Stimulated activated naive CD8-positive, alpha-beta T cell treated with anti-CD3 and anti-CD28 coated beads, Interleukin-15, Interleukin-2, amounts not matched to agents 100 U/mL and 50 U/mL, for 24 hours (primary cell): Measurements from ENCODE around the gene KHK.

ENCODE experiments used
- ATAC-seq: fragments of 150-1000 bp; cut with Tn5 transposase; one replicate; pipeline ENCODE4 v1.10.0; 2021
- DNase-seq: peaks from one replicate; pipeline ENCODE4 v3.0.0; 2021

Gene KHK

DNA sequence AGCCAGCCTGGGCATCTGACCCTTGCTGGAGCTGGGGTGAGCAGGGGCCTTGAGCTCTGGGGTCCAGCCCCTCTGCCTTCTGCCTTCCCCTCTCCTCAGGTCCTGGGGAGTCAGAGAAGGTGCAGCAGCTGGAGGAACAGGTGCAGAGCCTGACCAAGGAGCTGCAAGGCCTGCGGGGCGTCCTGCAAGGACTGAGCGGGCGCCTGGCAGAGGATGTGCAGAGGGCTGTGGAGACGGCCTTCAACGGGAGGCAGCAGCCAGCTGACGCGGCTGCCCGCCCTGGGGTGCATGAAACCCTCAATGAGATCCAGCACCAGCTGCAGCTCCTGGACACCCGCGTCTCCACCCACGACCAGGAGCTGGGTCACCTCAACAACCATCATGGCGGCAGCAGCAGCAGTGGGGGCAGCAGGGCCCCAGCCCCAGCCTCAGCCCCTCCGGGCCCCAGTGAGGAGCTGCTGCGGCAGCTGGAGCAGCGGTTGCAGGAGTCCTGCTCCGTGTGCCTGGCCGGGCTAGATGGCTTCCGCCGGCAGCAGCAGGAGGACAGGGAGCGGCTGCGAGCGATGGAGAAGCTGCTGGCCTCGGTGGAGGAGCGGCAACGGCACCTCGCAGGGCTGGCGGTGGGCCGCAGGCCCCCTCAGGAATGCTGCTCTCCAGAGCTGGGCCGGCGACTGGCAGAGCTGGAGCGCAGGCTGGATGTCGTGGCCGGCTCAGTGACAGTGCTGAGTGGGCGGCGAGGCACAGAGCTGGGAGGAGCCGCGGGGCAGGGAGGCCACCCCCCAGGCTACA, 4.4 kb upstream of the KHK start:
- ATAC-seq (no peak), DNase-seq (no peak)

DNA sequence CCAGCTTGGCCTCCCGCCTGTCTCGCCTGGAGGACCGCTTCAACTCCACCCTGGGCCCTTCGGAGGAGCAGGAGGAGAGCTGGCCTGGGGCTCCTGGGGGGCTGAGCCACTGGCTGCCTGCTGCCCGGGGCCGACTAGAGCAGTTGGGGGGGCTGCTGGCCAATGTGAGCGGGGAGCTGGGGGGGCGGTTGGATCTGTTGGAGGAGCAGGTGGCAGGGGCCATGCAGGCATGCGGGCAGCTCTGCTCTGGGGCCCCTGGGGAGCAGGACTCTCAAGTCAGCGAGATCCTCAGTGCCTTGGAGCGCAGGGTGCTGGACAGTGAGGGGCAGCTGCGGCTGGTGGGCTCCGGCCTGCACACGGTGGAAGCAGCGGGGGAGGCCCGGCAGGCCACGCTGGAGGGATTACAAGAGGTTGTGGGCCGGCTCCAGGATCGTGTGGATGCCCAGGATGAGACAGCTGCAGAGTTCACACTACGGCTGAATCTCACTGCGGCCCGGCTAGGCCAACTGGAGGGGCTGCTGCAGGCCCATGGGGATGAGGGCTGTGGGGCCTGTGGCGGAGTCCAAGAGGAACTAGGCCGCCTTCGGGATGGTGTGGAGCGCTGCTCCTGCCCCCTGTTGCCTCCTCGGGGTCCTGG, 3.7 kb upstream of the KHK start:
- ATAC-seq (no peak), DNase-seq (no peak)

DNA sequence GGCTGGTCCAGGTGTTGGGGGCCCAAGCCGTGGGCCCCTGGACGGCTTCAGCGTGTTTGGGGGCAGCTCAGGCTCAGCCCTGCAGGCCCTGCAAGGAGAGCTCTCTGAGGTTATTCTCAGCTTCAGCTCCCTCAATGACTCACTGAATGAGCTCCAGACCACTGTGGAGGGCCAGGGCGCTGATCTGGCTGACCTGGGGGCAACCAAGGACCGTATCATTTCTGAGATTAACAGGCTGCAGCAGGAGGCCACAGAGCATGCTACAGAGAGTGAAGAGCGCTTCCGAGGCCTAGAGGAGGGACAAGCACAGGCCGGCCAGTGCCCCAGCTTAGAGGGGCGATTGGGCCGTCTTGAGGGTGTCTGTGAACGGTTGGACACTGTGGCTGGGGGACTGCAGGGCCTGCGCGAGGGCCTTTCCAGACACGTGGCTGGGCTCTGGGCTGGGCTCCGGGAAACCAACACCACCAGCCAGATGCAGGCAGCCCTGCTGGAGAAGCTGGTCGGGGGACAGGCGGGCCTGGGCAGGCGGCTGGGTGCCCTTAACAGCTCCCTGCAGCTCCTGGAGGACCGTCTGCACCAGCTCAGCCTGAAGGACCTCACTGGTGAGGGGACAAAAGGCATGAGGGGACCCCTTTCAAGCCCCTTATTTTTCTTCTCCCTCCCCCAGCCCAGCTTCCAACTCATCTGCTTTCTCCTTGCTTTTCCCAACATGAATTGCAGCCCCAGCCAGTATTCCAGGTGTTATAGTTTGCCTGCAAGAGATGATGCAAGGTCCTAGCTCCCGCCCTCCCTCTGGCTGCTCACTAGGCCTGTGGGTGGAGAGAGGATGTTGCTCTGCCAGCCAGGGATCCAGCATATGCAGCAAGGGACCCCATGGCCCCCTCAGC, 2.9 kb upstream of the KHK start:
- DNase-seq, result no peak
- no peak for ATAC-seq

DNA sequence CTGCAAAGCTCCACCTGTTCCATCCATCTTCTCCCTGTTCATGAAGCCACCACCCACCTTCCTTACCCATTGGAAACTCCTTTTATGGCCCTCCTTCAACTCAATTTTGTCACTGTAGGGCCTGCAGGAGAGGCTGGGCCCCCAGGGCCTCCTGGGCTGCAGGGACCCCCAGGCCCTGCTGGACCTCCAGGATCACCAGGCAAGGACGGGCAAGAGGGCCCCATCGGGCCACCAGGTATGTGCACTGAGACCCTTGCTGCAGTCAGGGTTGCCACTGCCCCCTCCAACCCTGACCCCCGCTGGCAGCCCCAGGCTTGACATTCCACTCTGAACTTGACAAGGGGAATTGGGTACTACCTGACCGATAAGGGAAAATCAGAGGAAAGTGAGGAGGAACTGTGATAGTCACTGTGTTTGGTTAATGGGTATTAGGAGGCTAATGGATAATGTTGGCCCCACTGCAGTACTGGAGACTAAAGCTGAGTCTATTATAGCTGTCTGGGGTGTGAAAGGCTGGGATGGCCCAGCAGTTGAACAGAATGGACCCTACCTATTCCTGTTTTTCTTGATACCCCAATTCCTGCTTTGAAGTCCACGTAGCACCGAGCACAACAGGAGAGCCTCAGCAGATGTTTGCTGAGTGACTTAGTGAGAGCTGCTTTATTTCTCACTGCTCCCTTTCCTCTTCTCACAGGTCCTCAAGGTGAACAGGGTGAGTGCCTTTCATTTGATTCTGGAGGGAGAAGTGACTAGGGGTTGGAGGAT, 2.1 kb upstream of the KHK start:
- ATAC-seq, result no peak
- DNase-seq, result no peak

DNA sequence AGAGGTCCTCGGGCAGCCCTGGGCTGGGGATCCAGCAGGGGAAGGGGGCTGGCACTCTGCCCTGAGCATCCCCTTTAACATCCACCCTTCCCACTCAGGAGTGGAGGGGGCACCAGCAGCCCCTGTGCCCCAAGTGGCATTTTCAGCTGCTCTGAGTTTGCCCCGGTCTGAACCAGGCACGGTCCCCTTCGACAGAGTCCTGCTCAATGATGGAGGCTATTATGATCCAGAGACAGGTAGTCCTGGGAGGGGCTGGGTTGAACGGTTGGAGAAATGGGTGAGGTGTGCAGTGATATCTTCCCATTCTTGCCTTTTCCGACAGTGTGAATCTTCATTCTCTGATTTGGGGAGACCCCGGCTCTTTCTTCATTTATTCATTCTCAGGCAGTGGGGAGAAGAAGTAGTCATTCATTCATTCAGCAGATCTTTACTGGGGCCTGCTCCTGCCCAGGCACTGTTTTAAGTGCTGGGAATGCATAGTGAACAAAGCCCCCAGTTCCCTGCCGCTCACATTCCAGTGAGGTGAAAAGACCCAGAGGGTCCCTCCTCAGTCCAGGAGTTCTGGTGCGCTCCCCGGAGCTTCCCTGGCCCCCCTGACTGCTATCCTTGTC, 1.4 kb upstream of the KHK start:
- DNase-seq (no peak), ATAC-seq (no peak)

DNA sequence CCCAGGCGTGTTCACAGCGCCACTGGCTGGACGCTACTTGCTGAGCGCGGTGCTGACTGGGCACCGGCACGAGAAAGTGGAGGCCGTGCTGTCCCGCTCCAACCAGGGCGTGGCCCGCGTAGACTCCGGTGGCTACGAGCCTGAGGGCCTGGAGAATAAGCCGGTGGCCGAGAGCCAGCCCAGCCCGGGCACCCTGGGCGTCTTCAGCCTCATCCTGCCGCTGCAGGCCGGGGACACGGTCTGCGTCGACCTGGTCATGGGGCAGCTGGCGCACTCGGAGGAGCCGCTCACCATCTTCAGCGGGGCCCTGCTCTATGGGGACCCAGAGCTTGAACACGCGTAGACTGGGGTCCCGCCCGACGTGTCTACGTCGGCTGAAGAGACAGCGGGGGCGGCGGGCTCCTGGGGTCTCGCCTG, 891 bp upstream of the KHK start:
- no peak for ATAC-seq

DNA sequence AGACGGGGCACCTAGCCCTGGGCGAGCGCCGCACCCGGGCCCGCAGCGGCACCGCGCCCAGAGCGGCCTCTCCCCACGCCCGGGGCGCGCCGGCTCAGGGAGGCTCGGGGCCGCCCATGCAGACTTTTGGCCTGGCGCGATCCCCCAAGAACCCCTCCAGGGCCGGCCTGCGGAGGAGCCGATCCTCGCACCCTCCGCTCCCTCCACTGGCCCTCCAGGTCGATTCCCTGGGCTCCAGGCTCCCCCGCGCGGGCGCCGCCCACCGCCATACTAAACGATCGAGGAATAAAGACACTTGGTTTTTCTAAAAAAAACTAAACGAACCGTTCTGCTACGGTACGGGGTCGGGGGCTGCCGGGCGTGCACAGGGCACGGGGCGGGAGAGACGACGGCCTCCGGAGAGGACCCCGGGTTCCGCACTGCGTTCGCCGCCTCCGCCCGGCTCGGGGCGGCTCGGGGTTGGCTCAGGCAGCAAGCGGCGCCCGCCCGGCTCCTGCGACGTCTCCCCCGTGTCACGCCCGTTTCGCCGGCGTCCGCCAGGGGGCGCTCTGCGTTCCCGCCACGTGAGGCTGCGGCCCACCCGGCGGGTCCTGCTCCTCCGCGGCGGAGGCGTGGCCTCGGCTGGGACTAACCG, 365 bp upstream of the KHK start:
- DNase-seq (peak; percentile 99), ATAC-seq (peak; percentile 91)

More for the DNA sequence above, 891 bp upstream of the KHK start:
- DNase-seq, result peak; percentile 54

DNA sequence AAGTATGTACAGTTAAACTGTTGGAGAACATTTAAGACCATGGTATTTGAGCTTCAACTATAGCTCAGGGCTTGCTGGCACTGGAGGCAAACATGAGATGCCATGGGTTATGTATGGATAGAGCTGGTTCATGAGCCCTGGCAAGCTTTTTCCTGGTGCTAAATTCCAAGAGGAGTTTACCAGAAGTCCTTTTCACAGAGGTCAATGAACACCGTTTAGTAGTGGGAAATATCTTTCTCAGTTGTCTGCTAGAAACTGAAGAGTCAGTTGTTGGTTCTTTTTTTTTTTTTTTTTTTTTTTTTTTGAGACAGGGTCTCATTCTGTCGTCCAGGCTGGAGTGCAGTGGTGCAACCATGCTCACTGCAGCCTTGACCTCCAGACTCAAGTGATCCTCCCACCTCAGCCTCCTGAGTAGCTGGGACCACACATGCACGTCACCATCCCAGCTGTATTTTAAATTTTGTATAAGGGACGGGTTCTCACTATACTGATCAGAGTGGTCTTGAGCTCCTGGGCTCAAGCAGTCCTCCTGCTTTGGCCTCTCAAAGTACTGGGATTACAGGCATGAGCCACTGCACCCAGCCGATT, 1.3 kb downstream of the KHK start:
- no peak for ATAC-seq
- no peak for DNase-seq

DNA sequence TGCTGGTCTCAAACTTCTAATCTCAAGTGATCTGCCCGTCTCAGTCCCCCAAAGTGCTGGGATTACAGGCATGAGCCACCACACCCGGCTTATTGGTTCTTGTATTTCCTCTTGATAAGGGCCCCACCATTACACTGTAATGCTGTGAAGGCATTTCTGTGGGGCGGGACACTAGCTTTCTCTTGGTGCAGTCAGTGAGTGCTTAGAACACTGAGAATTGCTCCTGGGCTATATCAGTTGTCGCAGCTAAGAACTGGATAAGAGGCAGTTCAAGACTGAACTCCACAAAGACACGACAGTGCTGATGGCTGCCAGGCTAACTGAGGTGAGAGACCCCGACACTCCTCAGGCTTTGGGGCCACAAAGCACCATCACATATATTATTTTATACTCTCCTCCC, 2.1 kb downstream of the KHK start:
- no peak for DNase-seq
- no peak for ATAC-seq

DNA sequence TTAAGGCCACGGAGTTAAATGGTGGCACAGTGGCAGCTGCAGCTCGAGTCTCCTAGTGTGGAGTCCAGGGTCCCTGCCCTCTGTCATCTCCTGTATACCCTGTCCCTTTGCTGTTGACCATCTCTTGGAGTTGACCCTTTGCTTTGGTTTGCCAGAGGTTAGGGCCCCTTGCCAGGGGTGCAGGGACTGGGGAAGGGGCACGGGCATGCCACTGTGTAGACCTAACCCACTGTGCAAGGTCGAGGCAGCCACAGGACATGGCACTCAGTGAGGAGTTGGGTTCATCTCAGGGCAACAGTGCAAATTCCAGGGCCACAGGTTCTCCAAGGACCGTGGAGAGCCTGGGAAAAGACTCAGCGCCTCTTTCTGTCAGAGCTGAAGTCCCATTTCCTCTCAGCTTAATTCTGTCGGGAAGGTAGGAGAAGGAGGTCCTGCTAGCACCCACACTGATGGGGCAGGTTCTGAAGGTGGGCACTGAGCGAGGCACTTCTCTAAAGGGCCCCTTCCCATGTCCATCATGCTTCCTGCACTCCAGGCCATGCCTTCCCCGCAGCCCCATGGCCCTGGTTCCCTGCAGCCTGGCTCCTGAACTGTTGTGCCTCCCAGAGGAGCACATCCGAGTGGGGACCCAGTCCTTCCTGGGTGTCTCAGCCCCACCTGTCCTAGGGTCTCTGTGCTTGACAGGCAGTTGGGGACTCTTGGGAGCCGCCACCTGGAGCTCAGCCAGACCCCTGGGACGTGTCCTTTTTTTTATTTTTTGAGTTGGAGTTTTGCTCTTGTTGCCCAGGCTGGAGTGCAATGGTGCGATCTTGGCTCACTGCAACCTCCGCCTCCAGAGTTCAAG, 2.8 kb downstream of the KHK start:
- ATAC-seq (no peak), DNase-seq (no peak)

DNA sequence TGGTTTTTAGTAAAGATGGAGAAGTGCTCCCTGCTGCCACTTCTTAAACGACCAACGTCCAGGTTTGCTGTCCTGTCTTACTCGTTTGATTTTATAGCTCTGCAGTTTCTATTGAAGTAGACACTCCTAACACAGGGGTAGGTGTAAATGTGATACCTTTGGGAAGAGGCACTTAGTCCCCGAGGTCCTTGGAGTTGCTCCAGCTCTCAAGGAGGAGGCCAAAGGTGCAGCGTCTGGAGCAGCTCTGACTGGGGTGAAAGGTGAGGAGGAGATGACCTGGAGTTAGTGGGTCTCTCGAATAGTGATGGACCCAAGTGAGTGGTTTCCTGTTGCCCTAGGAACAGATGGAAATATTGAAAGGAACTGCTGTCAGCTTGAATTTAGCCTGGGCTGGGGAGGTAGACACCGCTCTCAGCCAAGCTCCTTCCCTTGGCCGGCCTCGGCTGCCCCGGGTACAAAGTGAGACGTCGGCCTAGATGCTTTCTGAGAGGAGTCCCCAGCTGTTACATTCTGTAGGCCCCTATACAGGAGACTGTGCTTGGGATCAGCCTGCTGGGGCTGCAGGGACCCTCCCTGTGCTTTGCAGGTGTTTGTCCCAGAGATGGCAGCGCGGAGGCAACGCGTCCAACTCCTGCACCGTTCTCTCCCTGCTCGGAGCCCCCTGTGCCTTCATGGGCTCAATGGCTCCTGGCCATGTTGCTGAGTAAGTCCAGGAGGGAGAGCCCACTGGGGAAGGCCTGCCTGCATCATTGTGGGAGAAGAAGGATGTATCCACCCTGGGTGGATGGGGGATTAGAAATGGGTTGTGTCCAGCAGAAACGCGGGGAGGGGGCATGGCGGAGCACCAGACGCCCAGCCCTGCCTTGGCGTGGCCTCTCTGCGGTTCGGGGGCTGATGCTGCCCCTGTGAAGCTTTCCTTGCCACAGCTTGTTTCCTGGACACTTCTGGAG, 5.4 kb downstream of the KHK start:
- DNase-seq (no peak), ATAC-seq (no peak)

DNA sequence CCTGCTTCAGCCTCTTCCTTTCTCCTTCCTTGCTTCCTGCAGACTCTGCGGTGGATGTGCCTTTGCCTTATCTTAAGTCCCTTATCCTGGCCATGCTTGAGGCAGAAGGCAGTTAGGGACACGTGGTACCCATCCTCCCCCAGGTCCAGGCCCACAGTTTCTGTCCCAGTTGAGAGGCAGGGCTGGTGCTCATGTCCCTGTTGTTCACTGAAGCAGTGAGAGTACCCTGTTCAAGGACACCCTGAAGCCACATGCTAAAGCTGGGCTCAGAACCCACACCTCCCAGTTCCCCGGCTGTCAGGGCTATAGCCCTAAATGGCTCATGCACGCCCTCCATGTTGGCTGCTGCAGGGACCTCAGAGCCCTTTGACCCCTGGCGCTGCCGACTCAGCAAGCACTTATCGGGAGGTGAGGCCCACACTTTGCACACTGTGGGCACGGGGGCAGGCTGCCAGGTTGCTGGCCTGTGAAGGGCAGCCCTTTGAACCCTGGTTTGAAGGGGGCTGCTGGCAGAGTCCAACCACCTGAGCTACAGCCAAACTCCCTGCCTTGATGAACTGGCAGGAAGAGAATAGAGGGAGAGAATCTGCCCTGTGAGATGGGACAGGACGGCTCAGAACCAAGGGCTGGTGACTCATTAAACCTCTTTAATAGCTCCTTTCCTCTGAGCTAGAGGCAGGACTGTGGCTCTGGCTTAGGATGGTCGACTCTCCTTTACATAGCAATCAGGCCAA, 6.3 kb downstream of the KHK start:
- DNase-seq, result no peak

DNA sequence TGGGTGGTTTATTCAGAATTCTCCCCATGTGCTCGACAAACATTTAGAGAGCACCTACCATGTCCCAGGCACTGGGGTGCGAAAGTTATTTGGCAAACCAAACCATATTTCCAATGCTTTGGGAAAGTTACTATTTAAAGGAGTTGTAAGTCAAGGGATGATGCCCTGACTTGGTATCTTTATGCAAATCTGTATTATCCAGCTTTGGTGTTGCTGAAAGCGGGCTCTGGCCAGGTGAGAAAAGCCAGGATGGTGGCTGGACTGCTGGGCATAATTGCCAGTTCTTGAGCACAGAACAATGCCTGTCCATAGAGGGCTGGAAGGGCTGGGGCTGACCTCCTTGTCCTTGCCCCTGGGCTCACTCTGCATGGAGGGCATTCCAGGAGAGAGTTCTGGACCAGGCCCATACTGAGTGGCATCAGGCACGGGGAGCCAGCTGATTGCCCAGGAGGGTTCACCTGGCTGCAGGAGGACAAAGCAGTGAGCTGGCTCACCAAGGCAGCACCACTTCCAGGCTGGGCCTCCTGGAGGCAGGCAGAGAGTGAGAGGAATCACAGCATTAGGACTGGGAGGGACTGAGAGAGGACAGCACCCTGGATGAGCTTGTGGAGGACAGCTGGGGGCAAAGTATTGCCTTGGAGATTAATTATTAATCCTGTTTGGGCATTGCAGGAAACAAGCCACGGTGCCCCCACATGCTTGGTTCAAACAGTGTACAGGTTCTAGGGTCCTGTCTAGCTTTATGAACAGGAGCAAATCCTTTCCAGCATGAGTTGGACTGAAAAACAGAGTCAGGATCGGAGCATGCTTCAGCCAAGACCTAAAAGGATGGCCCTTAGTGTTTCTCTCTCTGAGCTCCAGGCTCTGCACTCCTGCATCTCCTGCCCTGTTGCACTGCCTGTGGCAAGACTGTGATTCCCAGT, 7.1 kb downstream of the KHK start:
- ATAC-seq, result no peak
- DNase-seq, result no peak

More for the DNA sequence above, 6.3 kb downstream of the KHK start:
- ATAC-seq, result no peak

DNA sequence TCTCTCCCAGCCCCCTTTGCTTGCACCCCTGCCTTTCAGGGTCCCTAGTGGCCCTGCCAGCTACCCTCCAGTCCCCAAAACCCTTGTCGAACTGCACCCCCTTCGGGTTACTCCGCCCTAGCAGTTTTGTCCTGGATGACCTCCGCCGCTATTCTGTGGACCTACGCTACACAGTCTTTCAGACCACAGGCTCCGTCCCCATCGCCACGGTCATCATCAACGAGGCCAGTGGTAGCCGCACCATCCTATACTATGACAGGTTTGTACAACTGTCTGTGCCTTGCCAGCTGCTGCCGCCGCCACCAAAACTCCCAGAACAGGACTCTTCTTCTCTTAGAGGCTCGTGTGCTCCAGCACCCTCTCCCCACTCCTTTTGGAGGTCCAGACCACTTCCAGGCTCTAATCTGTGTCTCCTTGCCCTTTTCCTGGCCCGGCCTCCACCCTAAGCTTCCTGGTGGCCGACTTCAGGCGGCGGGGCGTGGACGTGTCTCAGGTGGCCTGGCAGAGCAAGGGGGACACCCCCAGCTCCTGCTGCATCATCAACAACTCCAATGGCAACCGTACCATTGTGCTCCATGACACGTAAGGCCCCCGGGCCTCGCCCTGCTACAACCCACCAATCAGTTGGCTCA, 7.9 kb downstream of the KHK start:
- ATAC-seq, result no peak
- no peak for DNase-seq

DNA sequence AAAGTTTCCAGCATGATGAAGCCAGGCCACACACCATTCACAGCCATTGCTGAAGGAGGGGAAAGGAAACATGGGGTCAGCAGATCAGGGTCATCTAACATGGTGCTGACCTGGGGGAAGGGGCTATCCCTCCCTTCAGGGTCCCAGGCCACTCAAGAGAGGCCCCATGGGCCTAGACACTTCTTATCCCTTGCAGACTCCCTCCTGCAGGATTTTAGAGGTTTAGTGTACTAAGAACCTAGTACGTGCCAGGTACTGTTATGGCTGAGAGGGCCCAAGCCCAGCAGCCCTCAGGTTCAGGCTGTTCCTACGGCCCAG, 8.8 kb downstream of the KHK start:
- ATAC-seq, result no peak
- no peak for DNase-seq
